HL-60 (cell line): Measurements from ENCODE around the gene ACTR8.

Source experiments
- DNase-seq, 2 experiments: peaks; one replicate each; pipeline ENCODE4 v3.0.0-alpha.2; 2010 to 2020; ENCODE audit warnings: low read depth in 1 of 2, low spot score in 1 of 2
- H3K27ac ChIP-seq: fragments of 250-450 bp; sonication (Bioruptor Pico); replicated peaks from 2 replicates; pipeline ENCODE4 v1.5.1; 2020; ENCODE audit warnings: mild to moderate bottlenecking, moderate library complexity
- H3K27me3 ChIP-seq: fragments of 250-450 bp; sonication (Bioruptor Pico); 2 replicates; pipeline ENCODE4 v1.5.1; 2021; ENCODE audit warnings: mild to moderate bottlenecking, moderate library complexity; ENCODE audit not compliant: insufficient read depth, poor library complexity, severe bottlenecking
- H3K4me3 ChIP-seq: replicated peaks from 2 replicates; pipeline ENCODE4 v1.5.1; 2011; ENCODE audit warnings: mild to moderate bottlenecking, control low read depth, low read length; ENCODE audit not compliant: insufficient read depth
- CTCF ChIP-seq: IDR thresholded peaks from one replicate; pipeline ENCODE4 v1.5.1; 2011; ENCODE audit warnings: low read length, control low read depth, inconsistent platforms; ENCODE audit not compliant: insufficient read depth
- GABPA ChIP-seq: IDR thresholded peaks from 2 replicates; pipeline ENCODE4 v1.6.1; 2012; ENCODE audit warnings: low read depth
- POLR2AphosphoS5 ChIP-seq: IDR thresholded peaks from 2 replicates; pipeline ENCODE4 v1.6.1; 2012; ENCODE audit warnings: low read depth
- SPI1 ChIP-seq: IDR thresholded peaks from 2 replicates; pipeline ENCODE4 v1.6.1; 2012; ENCODE audit warnings: low read depth, mild to moderate bottlenecking, borderline replicate concordance
- TF ChIP-seq, protein P1 (sequence below): IDR thresholded peaks from 2 replicates; pipeline ENCODE4 v1.6.1; 2012; ENCODE audit warnings: low read depth; ENCODE audit not compliant: insufficient replicate concordance

Gene ACTR8

GRCh38 chr3:53823956-53824657 lies 57.8 kb downstream of the ACTR8 start:
- no peak overlapping the region for H3K27ac ChIP-seq
- H3K27me3 ChIP-seq, result peaks cover 3% of the 10 kb centered on the region
- no peak overlapping the region for H3K4me3 ChIP-seq
- TF ChIP-seq POLR2AphosphoS5, result no peak
- no peak for TF ChIP-seq GABPA
- no peak for TF ChIP-seq CTCF
- TF ChIP-seq, protein P1, sequence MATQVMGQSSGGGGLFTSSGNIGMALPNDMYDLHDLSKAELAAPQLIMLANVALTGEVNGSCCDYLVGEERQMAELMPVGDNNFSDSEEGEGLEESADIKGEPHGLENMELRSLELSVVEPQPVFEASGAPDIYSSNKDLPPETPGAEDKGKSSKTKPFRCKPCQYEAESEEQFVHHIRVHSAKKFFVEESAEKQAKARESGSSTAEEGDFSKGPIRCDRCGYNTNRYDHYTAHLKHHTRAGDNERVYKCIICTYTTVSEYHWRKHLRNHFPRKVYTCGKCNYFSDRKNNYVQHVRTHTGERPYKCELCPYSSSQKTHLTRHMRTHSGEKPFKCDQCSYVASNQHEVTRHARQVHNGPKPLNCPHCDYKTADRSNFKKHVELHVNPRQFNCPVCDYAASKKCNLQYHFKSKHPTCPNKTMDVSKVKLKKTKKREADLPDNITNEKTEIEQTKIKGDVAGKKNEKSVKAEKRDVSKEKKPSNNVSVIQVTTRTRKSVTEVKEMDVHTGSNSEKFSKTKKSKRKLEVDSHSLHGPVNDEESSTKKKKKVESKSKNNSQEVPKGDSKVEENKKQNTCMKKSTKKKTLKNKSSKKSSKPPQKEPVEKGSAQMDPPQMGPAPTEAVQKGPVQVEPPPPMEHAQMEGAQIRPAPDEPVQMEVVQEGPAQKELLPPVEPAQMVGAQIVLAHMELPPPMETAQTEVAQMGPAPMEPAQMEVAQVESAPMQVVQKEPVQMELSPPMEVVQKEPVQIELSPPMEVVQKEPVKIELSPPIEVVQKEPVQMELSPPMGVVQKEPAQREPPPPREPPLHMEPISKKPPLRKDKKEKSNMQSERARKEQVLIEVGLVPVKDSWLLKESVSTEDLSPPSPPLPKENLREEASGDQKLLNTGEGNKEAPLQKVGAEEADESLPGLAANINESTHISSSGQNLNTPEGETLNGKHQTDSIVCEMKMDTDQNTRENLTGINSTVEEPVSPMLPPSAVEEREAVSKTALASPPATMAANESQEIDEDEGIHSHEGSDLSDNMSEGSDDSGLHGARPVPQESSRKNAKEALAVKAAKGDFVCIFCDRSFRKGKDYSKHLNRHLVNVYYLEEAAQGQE, result no peak
- TF ChIP-seq SPI1, result no peak
- DNase-seq, result no peak

- peaks cover 6% of the 10 kb centered on the region for H3K27me3 ChIP-seq
Measured at GRCh38 chr3:53823026-53823955, 58.7 kb downstream of the ACTR8 start.

More at GRCh38 chr3:53823026-53823955, 58.7 kb downstream of the ACTR8 start:
- no peak for TF ChIP-seq GABPA
- TF ChIP-seq SPI1, result no peak
- TF ChIP-seq, protein P1, result no peak
- TF ChIP-seq POLR2AphosphoS5, result no peak
- no peak for TF ChIP-seq CTCF
- DNase-seq, result no peak
- H3K27ac ChIP-seq, result no peak overlapping the region
- H3K4me3 ChIP-seq, result no peak overlapping the region
